Activated CD8-positive, alpha-beta memory T cell treated with anti-CD3 and anti-CD28 coated beads, Interleukin-2, amount 10 ng/mL, durations not matched to agents 7 days and 5 days (primary cell): Measurements from ENCODE around the gene PSMD1. TPM values are rescaled to one million over a fixed set of nuclear protein-coding genes. Genes with fewer than 3 reads are reported as not detected.
"Not testable (repeated sequence)": the region's sequence is repeated elsewhere in the genome, so short reads cannot be mapped to it uniquely, and the experiment has no call there.

Source experiments
- ATAC-seq: fragments of 150-1000 bp; cut with Tn5 transposase; one replicate; pipeline ENCODE4 v1.10.0; 2021; ENCODE audit warnings: moderate library complexity
- CTCF ChIA-PET: fragments of 350-600 bp; sonication (Branson Sonifier 250); formaldehyde crosslinking; loops from one replicate; lab custom pipeline; 2021; ENCODE audit warnings: antibody characterized with exemption; lab: Charles Lee
- DNase-seq: peaks from one replicate; pipeline ENCODE4 v3.0.0-alpha.2; 2020
- H3K27ac Mint-ChIP-seq: one replicate; pipeline ENCODE4 v1.8.0; 2021; ENCODE audit warnings: mild to moderate bottlenecking, mixed read lengths
- H3K27me3 Mint-ChIP-seq: one replicate; pipeline ENCODE4 v1.8.0; 2021; ENCODE audit warnings: mixed read lengths
- H3K36me3 Mint-ChIP-seq: one replicate; pipeline ENCODE4 v1.8.0; 2021; ENCODE audit warnings: mild to moderate bottlenecking, mixed read lengths
- H3K4me1 Mint-ChIP-seq: one replicate; pipeline ENCODE4 v1.8.0; 2021; ENCODE audit warnings: mixed read lengths
- H3K4me3 Mint-ChIP-seq: one replicate; pipeline ENCODE4 v1.8.0; 2021; ENCODE audit warnings: mild to moderate bottlenecking, moderate library complexity, mixed read lengths
- H3K9me3 Mint-ChIP-seq: one replicate; pipeline ENCODE4 v1.8.0; 2022; ENCODE audit warnings: low read depth, mixed read lengths
- total RNA-seq, 2 experiments: library from RNA; stranded (reverse); gene quantifications; one replicate each; pipeline ENCODE4 v1.2.3, GENCODE V29; 2021

The PSMD1 gene
- total RNA-seq, 2 experiments from 2014 or later = 89.1 to 128 TPM

GRCh38 chr2:231088754-231089153 is 32.1 kb downstream of the PSMD1 start:
- CTCF ChIA-PET = interaction anchor here (0.7 kb wide), 1 partner anchor 15 kb away, joined by 3 read pairs; no protein-coding TSS in a partner anchor
- H3K9me3 Mint-ChIP-seq = no peaks in the 10 kb centered on the region
- no peak for ATAC-seq
- no peak for DNase-seq
- no peak overlapping the region for H3K4me3 Mint-ChIP-seq
- no peak overlapping the region for H3K27ac Mint-ChIP-seq
- no peaks in the 10 kb centered on the region for H3K4me1 Mint-ChIP-seq
- H3K36me3 Mint-ChIP-seq = peaks cover 42% of the 10 kb centered on the region
- H3K27me3 Mint-ChIP-seq = no peaks in the 10 kb centered on the region

DNA sequence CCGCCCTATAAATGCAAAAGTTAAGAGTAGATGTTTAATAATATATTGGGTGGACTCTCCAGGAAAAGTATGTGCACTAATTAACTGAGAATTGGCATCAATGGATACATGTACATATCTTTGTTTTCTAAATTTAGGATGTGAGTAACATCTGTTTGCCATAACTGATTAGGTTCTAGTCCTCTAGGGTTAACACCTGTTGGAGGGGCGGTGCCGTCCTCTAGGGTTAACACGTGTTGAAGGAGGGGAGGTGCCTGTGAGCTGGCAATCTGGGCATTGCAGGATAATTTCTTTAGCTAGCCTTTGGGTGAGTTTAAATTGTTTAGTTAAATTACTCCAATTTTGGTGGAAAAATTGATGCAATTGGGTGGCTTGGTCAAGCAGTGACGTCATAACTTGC is 37.3 kb downstream of the PSMD1 start:
- H3K27ac Mint-ChIP-seq = no peak overlapping the region
- DNase-seq (no peak), ATAC-seq (no peak)
- CTCF ChIA-PET = no interaction called here
- H3K4me3 Mint-ChIP-seq = no peak overlapping the region
- no peaks in the 10 kb centered on the region for H3K4me1 Mint-ChIP-seq
- H3K27me3 Mint-ChIP-seq = no peaks in the 10 kb centered on the region
- H3K9me3 Mint-ChIP-seq = peaks cover 6% of the 10 kb centered on the region
- H3K36me3 Mint-ChIP-seq = peaks cover 69% of the 10 kb centered on the region

DNA sequence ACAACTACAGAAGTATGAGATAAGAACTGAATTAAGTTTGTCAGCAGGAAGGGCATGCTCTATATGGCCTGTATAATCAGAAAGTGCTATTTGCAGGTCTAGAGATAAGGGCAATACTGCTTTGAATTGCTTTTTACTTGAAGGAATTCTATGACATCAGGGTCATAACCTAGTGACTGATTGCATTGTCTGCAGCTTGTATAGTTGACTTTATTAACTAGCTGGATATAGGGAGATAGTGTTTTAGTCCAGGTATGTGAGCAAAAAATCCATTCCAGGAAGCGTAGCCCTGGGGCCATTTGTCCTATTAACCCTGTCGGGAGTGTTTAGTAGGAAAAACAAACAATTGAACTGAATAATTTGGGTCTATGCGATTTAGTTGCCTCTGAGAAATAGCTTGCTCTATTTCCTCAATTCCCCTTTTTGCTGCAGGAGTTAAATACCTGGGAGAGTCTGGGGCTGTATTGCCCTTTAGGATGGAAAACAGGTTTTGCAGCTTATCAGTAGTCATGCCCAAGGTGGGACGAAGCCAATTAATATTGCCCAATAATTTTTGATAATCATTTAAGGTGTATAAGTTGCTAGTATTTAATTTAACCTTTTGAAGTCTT is 38.2 kb downstream of the PSMD1 start:
- ATAC-seq = no peak
- H3K4me1 Mint-ChIP-seq = no peaks in the 10 kb centered on the region

DNA sequence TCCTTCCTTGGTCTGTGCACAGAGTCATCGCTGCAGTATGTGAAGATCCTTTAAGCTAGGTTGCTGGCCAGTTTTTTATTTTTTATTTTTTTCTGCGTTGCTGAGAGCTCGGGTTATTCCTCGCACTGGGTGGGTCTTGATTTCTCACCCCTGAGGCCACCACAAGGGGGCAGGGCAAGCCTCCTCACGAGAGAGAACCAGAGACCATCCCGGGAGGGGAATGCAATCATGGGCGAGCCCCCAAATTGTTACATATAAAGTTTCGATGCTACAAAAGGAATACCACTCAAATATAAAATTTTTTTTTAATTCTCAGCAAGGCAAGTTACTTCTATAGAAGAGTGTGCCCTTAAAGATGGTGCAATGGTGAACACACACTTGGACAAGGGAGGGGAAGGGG is 43.3 kb downstream of the PSMD1 start:
- no peak overlapping the region for H3K4me3 Mint-ChIP-seq
- DNase-seq = no peak
- no peak for ATAC-seq
- CTCF ChIA-PET = no interaction called here
- no peak overlapping the region for H3K27ac Mint-ChIP-seq
- no peaks in the 10 kb centered on the region for H3K27me3 Mint-ChIP-seq
- peaks cover 60% of the 10 kb centered on the region for H3K36me3 Mint-ChIP-seq
- peaks cover 11% of the 10 kb centered on the region for H3K9me3 Mint-ChIP-seq
- H3K4me1 Mint-ChIP-seq = peaks cover 4% of the 10 kb centered on the region

More for the DNA sequence above, 38.2 kb downstream of the PSMD1 start:
- peaks cover 7% of the 10 kb centered on the region for H3K9me3 Mint-ChIP-seq
- H3K27ac Mint-ChIP-seq = no peak overlapping the region
- H3K36me3 Mint-ChIP-seq = peaks cover 78% of the 10 kb centered on the region
- H3K27me3 Mint-ChIP-seq = no peaks in the 10 kb centered on the region
- DNase-seq = no peak
- CTCF ChIA-PET = interaction anchor here (0.9 to 1.7 kb wide), 2 partner anchors 9 to 16 kb away, joined by 4 to 5 read pairs; no protein-coding TSS in a partner anchor
- no peak overlapping the region for H3K4me3 Mint-ChIP-seq

DNA sequence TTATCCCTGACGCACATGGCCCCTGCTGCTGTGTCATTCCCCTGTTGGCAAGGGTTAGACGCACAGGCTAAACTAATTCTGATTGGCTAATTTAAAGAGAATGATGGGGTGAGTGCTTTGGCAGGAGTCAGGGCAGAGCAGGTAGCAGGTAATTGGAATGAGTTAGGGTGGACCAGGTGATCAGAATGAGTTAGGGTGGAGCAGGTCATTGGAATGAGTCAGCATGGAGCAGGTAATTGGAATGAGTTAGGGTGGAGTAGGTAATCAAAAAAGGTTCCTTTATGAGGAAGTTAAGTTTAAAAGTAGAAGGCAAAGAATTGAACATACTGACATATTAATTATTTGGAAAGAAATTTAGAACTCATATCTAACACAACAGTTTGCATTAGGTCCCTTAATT is 43.7 kb downstream of the PSMD1 start:
- H3K27ac Mint-ChIP-seq, H3K4me1 Mint-ChIP-seq, H3K27me3 Mint-ChIP-seq, H3K4me3 Mint-ChIP-seq, DNase-seq, ATAC-seq, CTCF ChIA-PET: not testable (repeated sequence)
- Mint-ChIP-seq H3K9me3 (peaks cover 11% of the 10 kb centered on the region), H3K36me3 (peaks cover 58% of the 10 kb centered on the region)

DNA sequence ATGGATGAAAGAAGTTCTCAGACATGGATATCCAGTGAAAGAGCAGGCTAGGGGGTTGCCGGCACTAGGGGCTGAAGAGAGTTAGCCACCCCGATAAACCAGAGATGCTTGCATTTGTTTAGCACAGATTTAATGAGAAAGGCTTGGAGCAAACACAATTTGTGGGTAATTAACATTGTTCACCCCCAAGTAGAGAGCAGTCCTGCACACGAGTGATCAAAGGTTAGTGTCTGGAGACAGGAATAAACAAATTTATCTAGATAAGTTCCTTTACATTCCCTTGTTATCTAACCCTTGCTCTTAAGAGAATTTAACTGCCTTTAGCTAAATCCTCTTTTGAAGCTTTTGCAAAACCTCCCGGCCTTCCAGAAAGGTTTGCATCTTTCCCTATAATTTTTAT is 44.3 kb downstream of the PSMD1 start:
- H3K27ac Mint-ChIP-seq = no peak overlapping the region
- DNase-seq (no peak), ATAC-seq (no peak)
- peaks cover 4% of the 10 kb centered on the region for H3K4me1 Mint-ChIP-seq
- CTCF ChIA-PET = no interaction called here
- no peak overlapping the region for H3K4me3 Mint-ChIP-seq
- peaks cover 11% of the 10 kb centered on the region for H3K9me3 Mint-ChIP-seq
- H3K36me3 Mint-ChIP-seq = peaks cover 54% of the 10 kb centered on the region
- no peaks in the 10 kb centered on the region for H3K27me3 Mint-ChIP-seq

DNA sequence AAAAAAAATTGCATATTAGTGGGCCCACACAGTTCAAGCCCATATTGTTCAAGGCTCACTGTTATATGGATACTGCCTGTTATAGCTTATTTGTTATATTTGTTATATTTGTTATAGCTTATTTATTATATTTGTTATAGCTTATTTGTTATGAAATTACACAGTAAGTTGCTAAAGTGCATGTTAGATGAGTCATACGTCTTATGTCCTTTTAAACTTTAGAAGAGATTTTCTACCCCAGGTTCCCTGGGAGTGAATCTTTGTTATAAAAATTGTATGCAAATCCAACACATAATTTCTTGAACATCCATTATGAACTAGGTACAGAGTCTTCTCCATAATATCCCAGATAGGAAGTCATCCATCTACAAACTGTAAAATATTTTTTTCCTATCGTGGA is 46.1 kb downstream of the PSMD1 start:
- no peak for ATAC-seq
- no peaks in the 10 kb centered on the region for H3K27me3 Mint-ChIP-seq
- H3K36me3 Mint-ChIP-seq = peaks cover 37% of the 10 kb centered on the region
- CTCF ChIA-PET = interaction anchor here (1.0 to 3.5 kb wide), 5 partner anchors 10 to 349 kb away, joined by 3 to 15 read pairs (median 5); no protein-coding TSS in a partner anchor
- DNase-seq = no peak
- peaks cover 4% of the 10 kb centered on the region for H3K4me1 Mint-ChIP-seq
- H3K27ac Mint-ChIP-seq = no peak overlapping the region
- peaks cover 11% of the 10 kb centered on the region for H3K9me3 Mint-ChIP-seq
- H3K4me3 Mint-ChIP-seq = no peak overlapping the region

DNA sequence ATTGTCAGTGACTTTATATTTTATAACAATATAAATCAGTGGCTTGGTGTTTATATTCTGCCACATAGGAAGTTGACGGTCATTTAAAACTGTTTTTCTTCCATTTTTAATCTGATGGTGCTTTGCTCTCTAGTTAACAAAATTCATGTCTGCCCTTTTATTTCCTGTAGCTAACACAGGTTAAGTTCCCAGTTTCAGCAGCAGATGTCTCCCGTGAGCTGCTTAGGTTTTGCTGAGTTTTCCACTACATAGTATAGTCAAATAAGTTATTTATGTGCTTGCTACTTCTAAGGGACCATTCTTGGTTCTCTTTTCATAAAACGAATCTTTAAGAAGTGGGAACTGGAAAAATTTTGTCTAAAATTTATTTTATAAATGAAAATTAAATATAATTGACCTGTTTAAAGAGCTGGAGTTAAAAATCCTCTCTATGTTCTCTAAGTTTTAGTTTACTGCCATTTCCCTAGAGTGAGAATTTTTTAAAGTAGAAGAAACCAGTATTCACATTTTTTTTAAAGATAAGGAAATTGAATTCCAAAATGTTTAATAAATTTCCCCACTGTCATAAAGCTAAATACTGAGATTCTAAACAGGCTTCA is 47.5 kb downstream of the PSMD1 start:
- DNase-seq (peak; percentile 77), ATAC-seq (peak; percentile 85)
- Mint-ChIP-seq H3K4me3 (no peak overlapping the region), H3K36me3 (peaks cover 29% of the 10 kb centered on the region), H3K27ac (no peak overlapping the region), H3K27me3 (no peaks in the 10 kb centered on the region), H3K9me3 (peaks cover 4% of the 10 kb centered on the region), H3K4me1 (peaks cover 4% of the 10 kb centered on the region)
- CTCF ChIA-PET = interaction anchor here (0.7 to 3.5 kb wide), 26 partner anchors 9 to 349 kb away, joined by 3 to 15 read pairs (median 4); no protein-coding TSS in a partner anchor

GRCh38 chr2:231110551-231110950 is 53.9 kb downstream of the PSMD1 start:
- Mint-ChIP-seq H3K4me3 (no peak overlapping the region), H3K4me1 (no peaks in the 10 kb centered on the region), H3K27me3 (no peaks in the 10 kb centered on the region), H3K36me3 (peaks cover 25% of the 10 kb centered on the region), H3K9me3 (no peaks in the 10 kb centered on the region), H3K27ac (no peak overlapping the region)
- ATAC-seq (no peak), DNase-seq (no peak)
- CTCF ChIA-PET = no interaction called here

- no peaks in the 10 kb centered on the region for H3K27me3 Mint-ChIP-seq
- no peak for ATAC-seq
- H3K27ac Mint-ChIP-seq = no peak overlapping the region
- no peak for DNase-seq
- CTCF ChIA-PET = interaction anchor here (1.2 to 2.3 kb wide), 2 partner anchors 8 to 340 kb away, joined by 4 to 7 read pairs; no protein-coding TSS in a partner anchor
- no peaks in the 10 kb centered on the region for H3K4me1 Mint-ChIP-seq
- H3K4me3 Mint-ChIP-seq = no peak overlapping the region
- no peaks in the 10 kb centered on the region for H3K9me3 Mint-ChIP-seq
- H3K36me3 Mint-ChIP-seq = peaks cover 25% of the 10 kb centered on the region
Observed at GRCh38 chr2:231111987-231112386, 55.3 kb downstream of the PSMD1 start.

- no peaks in the 10 kb centered on the region for H3K27me3 Mint-ChIP-seq
- no peaks in the 10 kb centered on the region for H3K9me3 Mint-ChIP-seq
- no peaks in the 10 kb centered on the region for H3K4me1 Mint-ChIP-seq
- CTCF ChIA-PET = interaction anchor here (2.3 kb wide), 1 partner anchor 10 kb away, joined by 7 read pairs; no protein-coding TSS in a partner anchor
- ATAC-seq (no peak), DNase-seq (no peak)
- H3K36me3 Mint-ChIP-seq = peaks cover 23% of the 10 kb centered on the region
- no peak overlapping the region for H3K4me3 Mint-ChIP-seq
- no peak overlapping the region for H3K27ac Mint-ChIP-seq
Observed at GRCh38 chr2:231113489-231113888, 56.8 kb downstream of the PSMD1 start.

DNA sequence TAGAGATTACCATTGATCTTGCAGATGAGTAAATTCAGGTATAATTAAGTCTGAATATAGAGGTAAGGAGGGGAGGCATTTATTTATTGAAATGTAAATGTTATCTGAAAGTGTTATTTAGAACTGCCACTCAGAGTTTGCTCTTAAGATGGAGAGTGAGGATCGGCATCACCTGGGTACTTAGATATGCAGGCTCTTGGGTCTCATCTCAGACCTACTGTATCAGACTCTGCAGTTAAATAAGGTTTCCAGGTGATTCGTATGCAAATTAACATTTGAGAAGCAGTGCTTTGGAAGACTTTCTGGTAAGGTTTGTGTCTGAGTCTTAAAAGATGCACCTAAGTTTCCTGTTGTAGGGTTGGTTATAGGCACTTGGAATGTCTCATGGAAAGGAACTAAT is 59.0 kb downstream of the PSMD1 start:
- H3K27me3 Mint-ChIP-seq = no peaks in the 10 kb centered on the region
- CTCF ChIA-PET = interaction anchor here (1.4 kb wide), 1 partner anchor 12 kb away, joined by 4 read pairs; no protein-coding TSS in a partner anchor
- H3K27ac Mint-ChIP-seq = no peak overlapping the region
- H3K4me1 Mint-ChIP-seq = peaks cover 2% of the 10 kb centered on the region
- no peak overlapping the region for H3K4me3 Mint-ChIP-seq
- DNase-seq = no peak
- ATAC-seq = no peak
- H3K9me3 Mint-ChIP-seq = no peaks in the 10 kb centered on the region
- peaks cover 13% of the 10 kb centered on the region for H3K36me3 Mint-ChIP-seq

GRCh38 chr2:231117148-231117547 is 60.5 kb downstream of the PSMD1 start:
- CTCF ChIA-PET = interaction anchor here (0.6 kb wide), 1 partner anchor 40 kb away, joined by 3 read pairs; no protein-coding TSS in a partner anchor
- H3K36me3 Mint-ChIP-seq = peaks cover 8% of the 10 kb centered on the region

More at GRCh38 chr2:231117148-231117547, 60.5 kb downstream of the PSMD1 start:
- H3K9me3 Mint-ChIP-seq = no peaks in the 10 kb centered on the region
- ATAC-seq (no peak), DNase-seq (no peak)
- H3K4me3 Mint-ChIP-seq = no peak overlapping the region
- no peaks in the 10 kb centered on the region for H3K27me3 Mint-ChIP-seq
- no peak overlapping the region for H3K27ac Mint-ChIP-seq
- H3K4me1 Mint-ChIP-seq = peaks cover 2% of the 10 kb centered on the region
